K562 (cell line): ENCODE results near the gene UPF2. TPM values are rescaled to one million over a fixed set of nuclear protein-coding genes. Genes with fewer than 3 reads are reported as not detected.

Experiments
- ATAC-seq: fragments of 200-7000 bp; cut with Tn5 transposase; 3 replicates; pipeline ENCODE4 v1.9.1; 2020; ENCODE audit warnings: moderate library complexity
- BruUV-seq: library from RNA; stranded (reverse); fragments of 400-500 nt; replicated peaks from 2 replicates; lab custom pipeline; 2021; lab: Mats Ljungman, UMichigan
- CTCF ChIA-PET: fragments of 300-600 bp; formaldehyde crosslinking; extraction: SDS; loops from one replicate; lab custom pipeline; 2021; ENCODE audit warnings: low intra/inter-chr PET ratio; lab: Yijun Ruan, JAX
- POLR2A ChIA-PET: fragments of 300-600, 350-650 bp; sonication (Branson Sonifier 250); formaldehyde crosslinking; extraction: SDS; loops from one replicate; lab custom pipeline; 2021; ENCODE audit warnings: antibody characterized with exemption, inconsistent platforms; lab: Yijun Ruan, JAX
- DNase-seq, 4 experiments: peaks; one replicate each; pipeline versions ENCODE4 v3.0.0 to v3.0.0-alpha.2; 2011 to 2018; ENCODE audit warnings: low spot score in 3 of 4, mixed read lengths in 3 of 4; ENCODE audit errors: extremely low read depth in 1 of 4
- FAIRE-seq: peaks from 2 replicates; lab custom pipeline; 2011; peaks lifted over from hg19 to GRCh38; lab: Jason Lieb, UNC
- H2AFZ ChIP-seq: 2 replicates; pipeline ENCODE4 v1.6.0; 2011; ENCODE audit warnings: low read depth, low read length, control low read depth, inconsistent platforms
- H3K27ac ChIP-seq: fragments of 200-600 bp; 3 replicates; pipeline ENCODE4 v1.8.0; 2011; ENCODE audit warnings: low read depth, mild to moderate bottlenecking, control low read depth, inconsistent platforms, low read length, moderate library complexity, mixed read lengths; ENCODE audit errors: extremely low read depth
- H3K27me3 ChIP-seq, 2 experiments: fragments of 300-600 bp in 1 of 2; 2 replicates in 1 of 2; 3 replicates in 1 of 2; pipeline versions ENCODE4 v1.6.0 to v1.8.0; 2011; ENCODE audit warnings: inconsistent platforms in 2 of 2, low read length in 2 of 2, mild to moderate bottlenecking in 1 of 2, mixed read lengths in 1 of 2, moderate library complexity in 1 of 2; ENCODE audit not compliant: control insufficient read depth in 2 of 2, insufficient read depth in 2 of 2
- H3K36me3 ChIP-seq: fragments of 300-600 bp; 3 replicates; pipeline ENCODE4 v1.8.0; 2011; ENCODE audit warnings: mild to moderate bottlenecking, low read length, inconsistent platforms; ENCODE audit not compliant: control insufficient read depth, insufficient read depth
- H3K4me1 ChIP-seq, 2 experiments: fragments of 200-600 bp in 1 of 2; replicated peaks in 1 of 2; 2 replicates in 1 of 2; 3 replicates in 1 of 2; pipeline versions ENCODE4 v1.5.1 to v1.8.0; 2011; ENCODE audit warnings: inconsistent platforms in 2 of 2, low read length in 2 of 2, mild to moderate bottlenecking in 1 of 2, mixed read lengths in 1 of 2, moderate library complexity in 1 of 2; ENCODE audit not compliant: control insufficient read depth in 2 of 2, insufficient read depth in 2 of 2
- H3K4me2 ChIP-seq: 2 replicates; pipeline ENCODE4 v1.6.1; 2011; ENCODE audit warnings: low read length, control low read depth, inconsistent platforms, mixed read lengths; ENCODE audit not compliant: insufficient read depth
- H3K4me3 ChIP-seq: fragments of 200-600 bp; sonication (generic), shearing (Covaris generic); 2 replicates; pipeline ENCODE4 v1.5.1; 2016; ENCODE audit warnings: control low read depth, inconsistent platforms
- H3K79me2 ChIP-seq: fragments of 200-600 bp; 3 replicates; pipeline ENCODE4 v1.8.0; 2011; ENCODE audit warnings: low read length, inconsistent platforms; ENCODE audit not compliant: control insufficient read depth, insufficient read depth
- H3K9ac ChIP-seq, 2 experiments: 2 replicates each; pipeline versions ENCODE4 v1.6.0 to v1.6.1; 2011; ENCODE audit warnings: low read depth in 2 of 2, low read length in 2 of 2, control low read depth in 1 of 2, inconsistent platforms in 1 of 2, mild to moderate bottlenecking in 1 of 2, mixed read lengths in 1 of 2; ENCODE audit not compliant: insufficient read depth in 1 of 2
- H3K9me1 ChIP-seq: one replicate; pipeline ENCODE4 v1.6.0; 2011; ENCODE audit warnings: inconsistent platforms, mild to moderate bottlenecking, low read length, moderate library complexity; ENCODE audit not compliant: control insufficient read depth, insufficient read depth
- H3K9me3 ChIP-seq: replicated peaks from 2 replicates; pipeline ENCODE4 v1.5.1; 2011; ENCODE audit warnings: low read depth, low read length, inconsistent platforms; ENCODE audit not compliant: control insufficient read depth, insufficient read depth
- H4K20me1 ChIP-seq: replicated peaks from 2 replicates; pipeline ENCODE4 v1.6.1; 2011; ENCODE audit warnings: low read length, inconsistent platforms, mixed read lengths; ENCODE audit not compliant: control insufficient read depth, insufficient read depth
- ADNP ChIP-seq: fragments of 200-800 bp; sonication (Bioruptor generic); IDR thresholded peaks from 2 replicates; pipeline ENCODE4 v1.6.1; 2016; ENCODE audit warnings: missing genetic modification characterization, missing compliant biosample characterization
- EHMT2 ChIP-seq: fragments of 450-650 bp; IDR thresholded peaks from 2 replicates; pipeline ENCODE4 v1.6.1; 2018; ENCODE audit warnings: antibody characterized with exemption
- FOXA3 ChIP-seq, 2 experiments: fragments of 450-650 bp in 1 of 2; sonication (generic) in 1 of 2; formaldehyde crosslinking; IDR thresholded peaks in 1 of 2; conservative IDR thresholded peaks in 1 of 2; 2 replicates each; pipeline versions ENCODE4 v1.4.0 to v1.8.0; 2020 to 2022; ENCODE audit warnings: mild to moderate bottlenecking in 2 of 2, missing genetic modification reagents in 1 of 2
- MEIS2 ChIP-seq: fragments of 450-650 bp; IDR thresholded peaks from 2 replicates; pipeline ENCODE4 v1.6.1; 2014; ENCODE audit warnings: mild to moderate bottlenecking; ENCODE audit not compliant: partially characterized antibody
- MTA1 ChIP-seq: fragments of 450-650 bp; IDR thresholded peaks from 2 replicates; pipeline ENCODE4 v1.6.1; 2017; ENCODE audit warnings: borderline replicate concordance
- NCOA1 ChIP-seq: fragments of 450-650 bp; IDR thresholded peaks from 2 replicates; pipeline ENCODE4 v1.6.1; 2016; ENCODE audit warnings: low read depth
- POU5F1 ChIP-seq: fragments of 150-350 bp; IDR thresholded peaks from 2 replicates; pipeline ENCODE4 v1.6.1; 2014; ENCODE audit warnings: borderline replicate concordance, low read length, low read depth, mild to moderate bottlenecking; ENCODE audit not compliant: partially characterized antibody
- RBBP5 ChIP-seq: fragments of 200-600 bp; sonication (generic); IDR thresholded peaks from 2 replicates; pipeline ENCODE4 v1.6.1; 2012; ENCODE audit warnings: borderline replicate concordance, mild to moderate bottlenecking, low read length, control low read depth, inconsistent platforms; ENCODE audit not compliant: insufficient read depth, poor library complexity, severe bottlenecking
- SNIP1 ChIP-seq: fragments of 450-650 bp; IDR thresholded peaks from 2 replicates; pipeline ENCODE4 v1.7.1; 2017; ENCODE audit warnings: low read depth, mild to moderate bottlenecking
- TCFL5 ChIP-seq: fragments of 250-450 bp; sonication (Bioruptor Pico); conservative IDR thresholded peaks from 2 replicates; pipeline ENCODE4 v1.6.1; 2021; ENCODE audit warnings: mild to moderate bottlenecking, moderate library complexity, matching md5 sums
- ZBED1 ChIP-seq: IDR thresholded peaks from 2 replicates; pipeline ENCODE4 v1.6.1; 2014
- ZNF41 ChIP-seq: fragments of 250-450 bp; sonication (Bioruptor Pico); conservative IDR thresholded peaks from 2 replicates; pipeline ENCODE4 v1.4.0; 2020; ENCODE audit warnings: mild to moderate bottlenecking
- ZNF583 ChIP-seq: fragments of 250-450 bp; sonication (Bioruptor Pico); IDR thresholded peaks from 2 replicates; pipeline ENCODE4 v1.4.0; 2020
- ZNF766 ChIP-seq: fragments of 200-800 bp; sonication (Bioruptor generic); conservative IDR thresholded peaks from 2 replicates; pipeline ENCODE4 v1.6.1; 2016; ENCODE audit warnings: missing genetic modification characterization, missing compliant biosample characterization
- WGBS: fragments of 100-300 bp; shearing (Covaris generic); methylation state at CpG from one replicate; pipeline ENCODE4 v1.1.6; 2016; ENCODE audit warnings: low coverage, mixed read lengths; ENCODE audit not compliant: insufficient coverage; ENCODE audit errors: missing lambda C conversion rate; 5-methylcytosine and 5-hydroxymethylcytosine counted together
- in situ Hi-C: fragments of 300-500 bp; cut with MboI; formaldehyde crosslinking; loops from 4 replicates; pipeline ENCODE4 v1.15.0; 2018; ENCODE audit warnings: inconsistent platforms, mixed read lengths
- intact Hi-C: fragments of 100-400 bp; cut with micrococcal nuclease; formaldehyde crosslinking; loops from 2 replicates; pipeline ENCODE4 v1.14.2; 2022
- polyA plus RNA-seq, 8 experiments: library from polyadenylated mRNA; depleted of rRNA in 4 of 8; stranded (reverse) in 5 of 8; unstranded in 3 of 8; fragments of >200 nt; fragmentation: Nextera tagmentation in 2 of 8; fragmentation: Illumina TruSeq in 1 of 8; extraction: Ambion mirVana in 2 of 8; extraction: Trizol in 1 of 8; gene quantifications; 2 replicates each; pipeline versions ENCODE4 v1.2.1 to v1.2.3, GENCODE V29; 2011 to 2014; ENCODE audit warnings: inconsistent platforms in 1 of 8, missing spikeins in 1 of 8
- total RNA-seq, 7 experiments: library from RNA; depleted of rRNA in 6 of 7; stranded (reverse); fragments of >200 nt in 6 of 7; fragmentation: Illumina TruSeq in 2 of 7; extraction: Trizol in 2 of 7; gene quantifications; 2 replicates each; pipeline versions ENCODE4 v1.2.1 to v1.2.3, GENCODE V29; 2011 to 2021; ENCODE audit warnings: low replicate concordance in 1 of 7
- TF ChIP-seq, protein P1 (sequence below): sonication (generic); formaldehyde crosslinking; IDR thresholded peaks from 2 replicates; pipeline ENCODE4 v1.8.1; 2023; ENCODE audit warnings: mild to moderate bottlenecking, missing genetic modification reagents
- TF ChIP-seq, protein P2 (sequence below), 2 experiments: fragments of 250-450 bp in 1 of 2; fragments of 450-650 bp in 1 of 2; sonication (Bioruptor Pico) in 1 of 2; IDR thresholded peaks; 2 replicates each; pipeline versions ENCODE4 v1.6.1 to v1.8.0; 2016 to 2021; ENCODE audit warnings: mild to moderate bottlenecking in 2 of 2, moderate library complexity in 2 of 2, missing compliant biosample characterization in 1 of 2, missing genetic modification characterization in 1 of 2

Gene UPF2
- total and polyA plus RNA-seq, 9 of the 15 experiments (the other 6 are each of a cell fraction or from before 2014, with no cell fraction given), result 13.9 to 37.7 (median 23.7) TPM

DNA sequence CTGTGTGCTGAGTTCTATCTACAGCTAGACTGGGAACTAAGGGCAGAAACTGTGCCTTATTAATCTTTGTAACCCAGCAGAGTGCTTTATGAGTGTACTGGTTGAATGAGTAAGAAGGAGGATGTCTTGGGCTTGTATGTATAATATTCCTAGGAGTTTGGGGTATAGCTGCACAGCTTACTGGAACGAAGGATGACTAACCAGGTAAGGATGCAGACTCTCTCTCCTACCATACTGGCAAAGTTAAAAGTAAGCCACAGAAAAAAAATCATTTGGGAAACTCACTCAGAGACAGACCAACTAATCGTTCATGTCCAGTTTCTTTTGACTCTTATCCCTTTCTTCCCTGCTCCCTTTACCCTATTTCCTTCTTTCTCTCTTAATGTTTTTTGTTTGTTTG is 24.7 kb upstream of the UPF2 start (continued):
- TF ChIP-seq, protein P1, sequence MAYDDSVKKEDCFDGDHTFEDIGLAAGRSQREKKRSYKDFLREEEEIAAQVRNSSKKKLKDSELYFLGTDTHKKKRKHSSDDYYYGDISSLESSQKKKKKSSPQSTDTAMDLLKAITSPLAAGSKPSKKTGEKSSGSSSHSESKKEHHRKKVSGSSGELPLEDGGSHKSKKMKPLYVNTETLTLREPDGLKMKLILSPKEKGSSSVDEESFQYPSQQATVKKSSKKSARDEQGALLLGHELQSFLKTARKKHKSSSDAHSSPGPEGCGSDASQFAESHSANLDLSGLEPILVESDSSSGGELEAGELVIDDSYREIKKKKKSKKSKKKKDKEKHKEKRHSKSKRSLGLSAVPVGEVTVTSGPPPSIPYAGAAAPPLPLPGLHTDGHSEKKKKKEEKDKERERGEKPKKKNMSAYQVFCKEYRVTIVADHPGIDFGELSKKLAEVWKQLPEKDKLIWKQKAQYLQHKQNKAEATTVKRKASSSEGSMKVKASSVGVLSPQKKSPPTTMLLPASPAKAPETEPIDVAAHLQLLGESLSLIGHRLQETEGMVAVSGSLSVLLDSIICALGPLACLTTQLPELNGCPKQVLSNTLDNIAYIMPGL (CRISPR knock-in tag), result no peak
- TF ChIP-seq TCFL5 (CRISPR knock-in tag) (no peak), POU5F1 (no peak)

DNA sequence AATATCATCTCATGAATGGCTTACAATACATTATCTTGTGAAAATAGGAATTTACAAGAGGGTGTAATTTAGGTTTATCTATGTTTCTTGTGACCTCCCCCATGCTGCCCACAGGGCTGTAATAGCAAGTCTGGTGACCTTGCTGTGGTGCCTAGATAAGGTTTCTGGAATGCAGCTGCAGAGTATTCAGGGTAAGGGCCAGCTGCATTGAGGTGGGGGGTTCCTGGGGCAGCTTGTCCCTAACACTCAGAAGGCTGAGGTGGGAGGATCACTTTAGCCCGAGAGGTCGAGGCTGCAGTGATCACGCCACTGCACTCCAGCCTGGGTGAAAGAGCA is 20.8 kb upstream of the UPF2 start:
- H3K36me3 ChIP-seq, result no peaks in the 10 kb centered on the region
- peak overlapping the region; percentile 71; the same call in 1 of the 2 replicates for H2AFZ ChIP-seq
- no peaks in the 10 kb centered on the region for H3K27me3 ChIP-seq
- H3K4me1 ChIP-seq, result peaks cover 17 to 22% of the 10 kb centered on the region in 2 experiments; a peak in 4 of 5 replicates
- WGBS, result 0% methylated on average over 3 of the region's 3 CpGs
- POLR2A ChIA-PET, result interaction anchor here (0.6 to 1.0 kb wide), 5 partner anchors 9 to 64 kb away, joined by 3 to 6 read pairs (median 4); partner anchors contain the start of gene UPF2
- H3K9ac ChIP-seq, result no peak overlapping the region
- no peaks in the 10 kb centered on the region for H3K79me2 ChIP-seq
- DNase-seq (peak; percentile 24 to 88 (median 54)), ATAC-seq (peak; percentile 85), FAIRE-seq (peak; percentile 78)
- BruUV-seq, result no TSS peak
- H3K9me3 ChIP-seq, result no peaks in the 10 kb centered on the region
- intact Hi-C loops, result no loop called here
- H3K4me3 ChIP-seq, result no peak overlapping the region
- H3K4me2 ChIP-seq, result peak overlapping the region; percentile 67
- no peak overlapping the region; the same call in 2 of the 3 replicates for H3K27ac ChIP-seq
- in situ Hi-C loops, result no loop called here
- CTCF ChIA-PET, result no interaction called here
- H4K20me1 ChIP-seq, result no peaks in the 10 kb centered on the region
- no peaks in the 10 kb centered on the region for H3K9me1 ChIP-seq
- TF ChIP-seq MTA1, result peak; percentile 74; the same call in 1 of the 2 replicates
- TF ChIP-seq ZNF766 (CRISPR knock-in tag), result peak; percentile 93
- TF ChIP-seq FOXA3 (CRISPR knock-in tag; conservative IDR thresholded peaks at IDR 0.05 in 1 of 2, IDR thresholded peaks at IDR 0.05 in 1 of 2), result 0 out of 4 replicates have a peak, but pooled peaks of 1 of the 2 experiments have one; percentile 6
- 0 out of 2 replicates have a peak, but pooled peaks have one; percentile 41 for TF ChIP-seq ZBED1
- peak; percentile 53; the same call in 1 of the 2 replicates for TF ChIP-seq ZNF583 (CRISPR knock-in tag)
- TF ChIP-seq ADNP (tag), result peak; percentile 63; the same call in 1 of the 2 replicates
- TF ChIP-seq, protein P2, sequence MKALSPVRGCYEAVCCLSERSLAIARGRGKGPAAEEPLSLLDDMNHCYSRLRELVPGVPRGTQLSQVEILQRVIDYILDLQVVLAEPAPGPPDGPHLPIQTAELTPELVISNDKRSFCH (CRISPR knock-in tag; IDR thresholded peaks at IDR 0.05), result no peak
- TF ChIP-seq, protein P2 (tag; IDR thresholded peaks at IDR 0.05), result peak; percentile 74
- TF ChIP-seq MEIS2, result peak; percentile 14
- peak; percentile 75; the same call in 1 of the 2 replicates for TF ChIP-seq NCOA1
- TF ChIP-seq RBBP5, result peak; percentile 23
- TF ChIP-seq SNIP1, result no peak
- no peak for TF ChIP-seq EHMT2
- peak; percentile 45; the same call in 1 of the 2 replicates for TF ChIP-seq ZNF41 (CRISPR knock-in tag)
